Adrenal gland (tissue), 5 donors: ENCODE measurements around the gene RDH14.

Source experiments
- CTCF ChIP-seq, 6 experiments: fragments of 450-650 bp in 4 of 6; fragments of 200-600 bp in 2 of 6; sonication (generic) in 1 of 6; IDR thresholded peaks; 1 replicate in 5 of 6; 2 replicates in 1 of 6; pipeline versions ENCODE4 v1.5.1 to v1.8.0; 2016 to 2021; ENCODE audit warnings: antibody characterized with exemption in 6 of 6, mild to moderate bottlenecking in 2 of 6, moderate library complexity in 1 of 6
- POLR2A ChIP-seq, 2 donors: fragments of 450-650 bp; IDR thresholded peaks; one replicate each; pipeline ENCODE4 v1.6.1; 2017; ENCODE audit warnings: antibody characterized with exemption in 2 of 2, mild to moderate bottlenecking in 2 of 2, moderate library complexity in 1 of 2
- donor health status: DM: no; HTN: no; CAD: no.

DNA sequence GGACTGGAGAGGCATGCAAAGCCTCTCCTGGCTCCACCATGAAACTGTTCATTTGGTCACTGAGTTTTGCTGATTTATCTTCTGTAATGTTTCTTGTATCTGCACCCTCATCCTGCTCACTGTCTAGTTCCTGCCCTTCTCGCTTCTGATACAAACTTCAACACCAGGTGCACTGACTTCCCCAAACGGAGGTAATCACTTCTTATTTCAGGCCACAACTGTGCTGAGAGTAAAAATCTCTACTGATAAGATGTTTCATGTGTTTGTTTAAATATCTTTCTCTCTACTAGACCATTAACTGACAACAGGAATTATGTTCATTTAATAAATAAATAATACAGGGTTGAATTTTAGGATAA lies 39.8 kb upstream of the RDH14 start:
- TF ChIP-seq CTCF (IDR thresholded peaks at IDR 0.05) (no peak), POLR2A (IDR thresholded peaks at IDR 0.05) (no peak)
